Measurements from ENCODE around the gene PTPA.

DNA sequence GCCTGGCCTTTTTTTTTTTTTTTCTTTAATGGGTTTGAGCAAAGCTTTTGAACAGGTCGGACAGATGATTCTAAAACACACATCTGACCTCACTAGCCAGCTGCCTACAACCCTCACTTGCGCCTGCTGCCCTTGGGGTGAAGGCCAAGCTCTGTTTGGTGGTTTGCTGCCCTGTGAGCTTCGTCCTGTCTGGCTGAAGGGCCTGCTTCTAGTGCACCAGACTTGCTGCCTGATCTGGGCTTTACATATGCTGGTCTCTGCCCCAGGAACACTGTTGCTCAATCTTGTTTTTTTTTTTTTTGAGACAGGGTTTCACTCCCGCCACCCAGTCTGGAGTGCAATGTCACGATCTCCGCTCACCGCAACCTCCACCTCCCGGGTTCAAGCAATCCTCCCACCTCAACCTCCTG is 46.7 kb upstream of the PTPA start:
- TF ChIP-seq, protein P1, sequence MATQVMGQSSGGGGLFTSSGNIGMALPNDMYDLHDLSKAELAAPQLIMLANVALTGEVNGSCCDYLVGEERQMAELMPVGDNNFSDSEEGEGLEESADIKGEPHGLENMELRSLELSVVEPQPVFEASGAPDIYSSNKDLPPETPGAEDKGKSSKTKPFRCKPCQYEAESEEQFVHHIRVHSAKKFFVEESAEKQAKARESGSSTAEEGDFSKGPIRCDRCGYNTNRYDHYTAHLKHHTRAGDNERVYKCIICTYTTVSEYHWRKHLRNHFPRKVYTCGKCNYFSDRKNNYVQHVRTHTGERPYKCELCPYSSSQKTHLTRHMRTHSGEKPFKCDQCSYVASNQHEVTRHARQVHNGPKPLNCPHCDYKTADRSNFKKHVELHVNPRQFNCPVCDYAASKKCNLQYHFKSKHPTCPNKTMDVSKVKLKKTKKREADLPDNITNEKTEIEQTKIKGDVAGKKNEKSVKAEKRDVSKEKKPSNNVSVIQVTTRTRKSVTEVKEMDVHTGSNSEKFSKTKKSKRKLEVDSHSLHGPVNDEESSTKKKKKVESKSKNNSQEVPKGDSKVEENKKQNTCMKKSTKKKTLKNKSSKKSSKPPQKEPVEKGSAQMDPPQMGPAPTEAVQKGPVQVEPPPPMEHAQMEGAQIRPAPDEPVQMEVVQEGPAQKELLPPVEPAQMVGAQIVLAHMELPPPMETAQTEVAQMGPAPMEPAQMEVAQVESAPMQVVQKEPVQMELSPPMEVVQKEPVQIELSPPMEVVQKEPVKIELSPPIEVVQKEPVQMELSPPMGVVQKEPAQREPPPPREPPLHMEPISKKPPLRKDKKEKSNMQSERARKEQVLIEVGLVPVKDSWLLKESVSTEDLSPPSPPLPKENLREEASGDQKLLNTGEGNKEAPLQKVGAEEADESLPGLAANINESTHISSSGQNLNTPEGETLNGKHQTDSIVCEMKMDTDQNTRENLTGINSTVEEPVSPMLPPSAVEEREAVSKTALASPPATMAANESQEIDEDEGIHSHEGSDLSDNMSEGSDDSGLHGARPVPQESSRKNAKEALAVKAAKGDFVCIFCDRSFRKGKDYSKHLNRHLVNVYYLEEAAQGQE (IDR thresholded peaks at IDR 0.05; ENCODE audit: borderline replicate concordance), result no peak
- TF ChIP-seq, protein P2, sequence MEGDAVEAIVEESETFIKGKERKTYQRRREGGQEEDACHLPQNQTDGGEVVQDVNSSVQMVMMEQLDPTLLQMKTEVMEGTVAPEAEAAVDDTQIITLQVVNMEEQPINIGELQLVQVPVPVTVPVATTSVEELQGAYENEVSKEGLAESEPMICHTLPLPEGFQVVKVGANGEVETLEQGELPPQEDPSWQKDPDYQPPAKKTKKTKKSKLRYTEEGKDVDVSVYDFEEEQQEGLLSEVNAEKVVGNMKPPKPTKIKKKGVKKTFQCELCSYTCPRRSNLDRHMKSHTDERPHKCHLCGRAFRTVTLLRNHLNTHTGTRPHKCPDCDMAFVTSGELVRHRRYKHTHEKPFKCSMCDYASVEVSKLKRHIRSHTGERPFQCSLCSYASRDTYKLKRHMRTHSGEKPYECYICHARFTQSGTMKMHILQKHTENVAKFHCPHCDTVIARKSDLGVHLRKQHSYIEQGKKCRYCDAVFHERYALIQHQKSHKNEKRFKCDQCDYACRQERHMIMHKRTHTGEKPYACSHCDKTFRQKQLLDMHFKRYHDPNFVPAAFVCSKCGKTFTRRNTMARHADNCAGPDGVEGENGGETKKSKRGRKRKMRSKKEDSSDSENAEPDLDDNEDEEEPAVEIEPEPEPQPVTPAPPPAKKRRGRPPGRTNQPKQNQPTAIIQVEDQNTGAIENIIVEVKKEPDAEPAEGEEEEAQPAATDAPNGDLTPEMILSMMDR (IDR thresholded peaks at IDR 0.05; ENCODE audit: poor library complexity, severe bottlenecking), result no peak
- no peak for TF ChIP-seq EP300 (conservative IDR thresholded peaks at IDR 0.05; ENCODE audit: poor library complexity, severe bottlenecking)
- TF ChIP-seq POLR2AphosphoS5 (IDR thresholded peaks at IDR 0.05), result no peak
- no peak for TF ChIP-seq RAD21 (conservative IDR thresholded peaks at IDR 0.05)
- no peak for TF ChIP-seq EZH2 (IDR thresholded peaks at IDR 0.05; ENCODE audit: borderline replicate concordance, insufficient read depth, low read length, poor library complexity, severe bottlenecking)
- no peak for TF ChIP-seq TAF1 (IDR thresholded peaks at IDR 0.05; ENCODE audit: low read depth)
- no peak for TF ChIP-seq SMC3 (conservative IDR thresholded peaks at IDR 0.05; ENCODE audit: poor library complexity)
